Measurements from ENCODE around the gene CDK14. TPM values are rescaled to one million over a fixed set of nuclear protein-coding genes. Genes with fewer than 3 reads are reported as not detected.

CDK14 gene
- total and polyA plus RNA-seq, 4 donors = 4.2 to 12.4 (median 7.4) TPM

DNA sequence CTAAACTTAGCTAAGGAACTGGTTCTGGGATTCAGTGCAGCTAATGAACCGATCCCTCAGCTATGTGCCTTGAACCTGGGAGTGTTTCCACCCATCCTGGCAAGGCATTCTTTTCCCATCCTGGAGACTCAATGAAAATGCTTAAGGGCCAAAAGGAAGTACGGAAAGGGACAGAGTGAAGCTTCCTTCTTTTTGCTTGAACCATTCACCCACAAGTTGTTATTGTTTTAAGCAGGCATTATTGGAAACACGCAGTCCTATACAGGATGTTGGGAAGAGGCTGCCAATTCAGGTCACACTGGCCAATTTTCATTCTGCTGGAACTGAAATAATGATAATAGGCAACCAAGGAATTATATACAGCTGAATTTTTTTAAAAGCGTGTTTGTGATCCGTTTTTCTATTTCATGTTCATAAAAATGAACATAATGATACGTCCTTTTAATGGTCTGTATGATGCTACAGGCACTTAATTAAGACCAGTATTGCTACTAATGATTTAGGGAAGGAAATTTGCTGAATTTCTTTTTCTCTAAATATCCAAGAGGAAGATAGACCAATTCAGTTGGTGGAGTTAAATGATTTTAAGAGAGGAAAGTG, 610.3 kb downstream of the CDK14 start:
- H3K9me3 ChIP-seq (ENCODE audit: control insufficient read depth in 4 of 4, low read length in 3 of 4) = no peaks in the 10 kb centered on the region

DNA sequence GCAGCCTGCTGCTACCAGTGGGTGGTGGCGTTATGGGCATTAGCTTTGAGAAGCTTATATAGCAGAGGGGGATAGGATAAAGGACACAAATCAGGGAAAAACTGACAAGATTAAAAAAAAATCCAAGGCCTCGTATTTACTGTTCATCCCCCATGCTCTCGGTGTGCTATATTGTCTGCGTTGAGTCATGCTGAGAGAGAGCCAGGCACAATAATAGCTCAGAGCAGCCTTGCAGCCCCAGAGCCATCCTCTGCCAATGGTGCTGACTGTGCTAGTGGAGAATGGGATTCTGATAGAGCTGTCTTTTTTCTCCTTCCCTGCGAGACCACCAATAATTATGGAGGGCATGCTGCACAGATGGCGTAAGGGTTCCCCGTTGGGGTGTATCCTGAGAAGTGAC, 616.5 kb downstream of the CDK14 start:
- DNase-seq (ENCODE audit: low spot score) = no peak
- 89% methylated on average over 7 of the region's 7 CpGs for WGBS

More for the DNA sequence above, 610.3 kb downstream of the CDK14 start:
- no peak overlapping the region for H3K9ac ChIP-seq (ENCODE audit: low read depth in 1 of 2, low read length in 2 of 2)
- H3K27me3 ChIP-seq (ENCODE audit: control insufficient read depth in 4 of 4, insufficient read depth in 4 of 4, low read length in 3 of 4) = no peaks in the 10 kb centered on the region
- 85% methylated on average over 6 of the region's 6 CpGs for WGBS
- no peak for DNase-seq (ENCODE audit: low spot score)
- peaks cover 0 to 8% (median under 1%) of the 10 kb centered on the region in 4 donors for H3K36me3 ChIP-seq (ENCODE audit: control insufficient read depth in 4 of 4, insufficient read depth in 3 of 4, low read depth in 1 of 4, low read length in 3 of 4)
- no peaks in the 10 kb centered on the region for H3K4me1 ChIP-seq (ENCODE audit: control insufficient read depth in 4 of 4, insufficient read depth in 4 of 4, low read length in 3 of 4)
- H3K27ac ChIP-seq (ENCODE audit: low read depth in 1 of 2, low read length in 2 of 2) = no peak overlapping the region
- no peak overlapping the region for H3K4me3 ChIP-seq (ENCODE audit: low read depth in 1 of 3, low read length in 3 of 3)
- TF ChIP-seq, protein P1, sequence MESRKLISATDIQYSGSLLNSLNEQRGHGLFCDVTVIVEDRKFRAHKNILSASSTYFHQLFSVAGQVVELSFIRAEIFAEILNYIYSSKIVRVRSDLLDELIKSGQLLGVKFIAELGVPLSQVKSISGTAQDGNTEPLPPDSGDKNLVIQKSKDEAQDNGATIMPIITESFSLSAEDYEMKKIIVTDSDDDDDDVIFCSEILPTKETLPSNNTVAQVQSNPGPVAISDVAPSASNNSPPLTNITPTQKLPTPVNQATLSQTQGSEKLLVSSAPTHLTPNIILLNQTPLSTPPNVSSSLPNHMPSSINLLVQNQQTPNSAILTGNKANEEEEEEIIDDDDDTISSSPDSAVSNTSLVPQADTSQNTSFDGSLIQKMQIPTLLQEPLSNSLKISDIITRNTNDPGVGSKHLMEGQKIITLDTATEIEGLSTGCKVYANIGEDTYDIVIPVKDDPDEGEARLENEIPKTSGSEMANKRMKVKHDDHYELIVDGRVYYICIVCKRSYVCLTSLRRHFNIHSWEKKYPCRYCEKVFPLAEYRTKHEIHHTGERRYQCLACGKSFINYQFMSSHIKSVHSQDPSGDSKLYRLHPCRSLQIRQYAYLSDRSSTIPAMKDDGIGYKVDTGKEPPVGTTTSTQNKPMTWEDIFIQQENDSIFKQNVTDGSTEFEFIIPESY (IDR thresholded peaks at IDR 0.05) = no peak
- TF ChIP-seq FOXA2 (IDR thresholded peaks at IDR 0.05) (no peak), SP1 (IDR thresholded peaks at IDR 0.05) (no peak), FOXA1 (IDR thresholded peaks at IDR 0.05) (no peak), HNF4G (IDR thresholded peaks at IDR 0.05) (no peak)

GRCh38 chr7:91226411-91226810, 630.3 kb downstream of the CDK14 start:
- WGBS = 78% methylated on average over 2 of the region's 2 CpGs
- no peak overlapping the region for H3K4me3 ChIP-seq (ENCODE audit: low read depth in 1 of 3, low read length in 3 of 3)
- no peak for TF ChIP-seq FOXA1 (IDR thresholded peaks at IDR 0.05)
- no peak for TF ChIP-seq RAD21 (IDR thresholded peaks at IDR 0.05)
- TF ChIP-seq, protein P1 (IDR thresholded peaks at IDR 0.05) = no peak
- no peak for TF ChIP-seq NR2F2 (IDR thresholded peaks at IDR 0.05)
- no peak for TF ChIP-seq MAX (IDR thresholded peaks at IDR 0.05)
- no peak for TF ChIP-seq SP1 (IDR thresholded peaks at IDR 0.05)
- TF ChIP-seq HNF4A (conservative IDR thresholded peaks at IDR 0.05) = no peak
- TF ChIP-seq YY1 (IDR thresholded peaks at IDR 0.05) = no peak
- no peak for TF ChIP-seq FOXA2 (IDR thresholded peaks at IDR 0.05)
- TF ChIP-seq RXRA (IDR thresholded peaks at IDR 0.05) = no peak
- no peak for TF ChIP-seq EGR1 (IDR thresholded peaks at IDR 0.05; ENCODE audit: low read depth in 2 of 2)
- TF ChIP-seq CTCF (IDR thresholded peaks at IDR 0.05; ENCODE audit: low read depth, low read length, missing input control) = no peak

More for the DNA sequence above, 616.5 kb downstream of the CDK14 start:
- Histone ChIP-seq H3K27ac (ENCODE audit: low read depth in 1 of 2, low read length in 2 of 2) (no peak overlapping the region), H3K36me3 (ENCODE audit: control insufficient read depth in 4 of 4, insufficient read depth in 3 of 4, low read depth in 1 of 4, low read length in 3 of 4) (peaks cover 0 to 4% (median under 1%) of the 10 kb centered on the region in 4 donors), H3K9me3 (ENCODE audit: control insufficient read depth in 4 of 4, low read length in 3 of 4) (no peaks in the 10 kb centered on the region), H3K9ac (ENCODE audit: low read depth in 1 of 2, low read length in 2 of 2) (no peak overlapping the region), H3K4me1 (ENCODE audit: control insufficient read depth in 4 of 4, insufficient read depth in 4 of 4, low read length in 3 of 4) (no peaks in the 10 kb centered on the region), H3K4me3 (ENCODE audit: low read depth in 1 of 3, low read length in 3 of 3) (no peak overlapping the region), H3K27me3 (ENCODE audit: control insufficient read depth in 4 of 4, insufficient read depth in 4 of 4, low read length in 3 of 4) (no peaks in the 10 kb centered on the region)
- TF ChIP-seq ATF3 (IDR thresholded peaks at IDR 0.05) (no peak), JUND (IDR thresholded peaks at IDR 0.05) (no peak), CTCF (IDR thresholded peaks at IDR 0.05; ENCODE audit: low read depth, low read length, missing input control) (no peak), HNF4A (conservative IDR thresholded peaks at IDR 0.05) (no peak), NR2F2 (IDR thresholded peaks at IDR 0.05) (no peak)

More at GRCh38 chr7:91226411-91226810, 630.3 kb downstream of the CDK14 start:
- H3K4me1 ChIP-seq (ENCODE audit: control insufficient read depth in 4 of 4, insufficient read depth in 4 of 4, low read length in 3 of 4) = no peaks in the 10 kb centered on the region
- no peaks in the 10 kb centered on the region for H3K9me3 ChIP-seq (ENCODE audit: control insufficient read depth in 4 of 4, low read length in 3 of 4)
- H3K9ac ChIP-seq (ENCODE audit: low read depth in 1 of 2, low read length in 2 of 2) = no peak overlapping the region
- H3K36me3 ChIP-seq (ENCODE audit: control insufficient read depth in 4 of 4, insufficient read depth in 3 of 4, low read depth in 1 of 4, low read length in 3 of 4) = no peaks in the 10 kb centered on the region
- no peak for DNase-seq (ENCODE audit: low spot score)
- no peak overlapping the region for H3K27ac ChIP-seq (ENCODE audit: low read depth in 1 of 2, low read length in 2 of 2)
- no peaks in the 10 kb centered on the region for H3K27me3 ChIP-seq (ENCODE audit: control insufficient read depth in 4 of 4, insufficient read depth in 4 of 4, low read length in 3 of 4)
